OCI-LY7 (cell line): Measurements from ENCODE around the gene ARFIP2.

Experiments used
- EZH2phosphoT487 ChIP-seq: fragments of 200-600 bp; sonication (generic); IDR thresholded peaks from 2 replicates; pipeline ENCODE4 v1.6.1; 2018; ENCODE audit warnings: low read depth, borderline replicate concordance, mild to moderate bottlenecking, mixed run types, antibody characterized with exemption, low read length, moderate library complexity, mixed read lengths
- TF ChIP-seq, protein P1 (sequence below): fragments of 200-600 bp; sonication (generic); conservative IDR thresholded peaks from 2 replicates; pipeline ENCODE4 v1.5.1; 2014; ENCODE audit warnings: mild to moderate bottlenecking, antibody characterized with exemption, low read length, moderate library complexity, mixed read lengths

DNA sequence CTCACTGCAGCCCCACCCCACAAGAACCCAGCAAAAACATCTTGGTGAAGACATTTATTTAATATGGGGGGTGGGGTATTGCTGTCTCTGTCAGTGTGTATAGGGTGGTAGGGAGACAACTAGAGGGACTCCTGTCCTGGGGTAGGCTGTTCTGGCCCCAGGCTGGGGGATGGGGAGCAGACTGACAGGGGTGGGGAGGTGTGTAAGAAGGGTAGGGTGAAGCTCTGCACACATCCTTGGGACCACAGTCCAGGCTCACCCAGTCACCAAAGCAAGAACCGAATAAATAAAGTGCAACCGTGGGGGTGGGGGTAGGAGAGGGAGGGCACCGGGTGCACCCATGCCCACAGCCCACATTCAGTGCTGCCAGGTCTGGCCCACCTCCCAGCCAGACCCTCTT lies 32.6 kb downstream of the ARFIP2 start:
- TF ChIP-seq, protein P1, sequence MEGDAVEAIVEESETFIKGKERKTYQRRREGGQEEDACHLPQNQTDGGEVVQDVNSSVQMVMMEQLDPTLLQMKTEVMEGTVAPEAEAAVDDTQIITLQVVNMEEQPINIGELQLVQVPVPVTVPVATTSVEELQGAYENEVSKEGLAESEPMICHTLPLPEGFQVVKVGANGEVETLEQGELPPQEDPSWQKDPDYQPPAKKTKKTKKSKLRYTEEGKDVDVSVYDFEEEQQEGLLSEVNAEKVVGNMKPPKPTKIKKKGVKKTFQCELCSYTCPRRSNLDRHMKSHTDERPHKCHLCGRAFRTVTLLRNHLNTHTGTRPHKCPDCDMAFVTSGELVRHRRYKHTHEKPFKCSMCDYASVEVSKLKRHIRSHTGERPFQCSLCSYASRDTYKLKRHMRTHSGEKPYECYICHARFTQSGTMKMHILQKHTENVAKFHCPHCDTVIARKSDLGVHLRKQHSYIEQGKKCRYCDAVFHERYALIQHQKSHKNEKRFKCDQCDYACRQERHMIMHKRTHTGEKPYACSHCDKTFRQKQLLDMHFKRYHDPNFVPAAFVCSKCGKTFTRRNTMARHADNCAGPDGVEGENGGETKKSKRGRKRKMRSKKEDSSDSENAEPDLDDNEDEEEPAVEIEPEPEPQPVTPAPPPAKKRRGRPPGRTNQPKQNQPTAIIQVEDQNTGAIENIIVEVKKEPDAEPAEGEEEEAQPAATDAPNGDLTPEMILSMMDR, result no peak
- TF ChIP-seq EZH2phosphoT487, result no peak
